Adrenal gland (tissue), 12 donors: ENCODE measurements around the gene THAP4. TPM values are rescaled to one million over a fixed set of nuclear protein-coding genes. Genes with fewer than 3 reads are reported as not detected.

Experiments
- DNase-seq, 7 donors: peaks; one replicate each; pipeline ENCODE4 v3.0.0-alpha.2; 2019 to 2020
- H3K27ac ChIP-seq, 5 donors: fragments of 200-600 bp; sonication (generic) in 4 of 5; 1 replicate in 3 of 5; 2 replicates in 2 of 5; pipeline versions ENCODE4 v1.5.1 to v1.8.0; 2016 to 2020; ENCODE audit warnings: mild to moderate bottlenecking in 1 of 5
- H3K27me3 ChIP-seq: fragments of 200-600 bp; 2 replicates; pipeline ENCODE4 v1.8.0; 2021
- H3K36me3 ChIP-seq, 2 donors: fragments of 200-600 bp; replicated peaks in 1 of 2; 1 replicate in 1 of 2; 2 replicates in 1 of 2; pipeline versions ENCODE4 v1.5.1 to v1.8.0; 2018 to 2022
- H3K4me1 ChIP-seq, 2 donors: fragments of 200-600 bp; replicated peaks in 1 of 2; 1 replicate in 1 of 2; 2 replicates in 1 of 2; pipeline versions ENCODE4 v1.5.1 to v1.8.0; 2018 to 2021
- H3K4me3 ChIP-seq, 4 donors: fragments of 200-600 bp; sonication (generic) in 3 of 4; one replicate each; pipeline ENCODE4 v1.5.1; 2016 to 2018
- H3K9me3 ChIP-seq, 3 donors: fragments of 200-600 bp; sonication (generic) in 1 of 3; replicated peaks in 1 of 3; 1 replicate in 2 of 3; 2 replicates in 1 of 3; pipeline versions ENCODE4 v1.5.1 to v1.8.0; 2016 to 2021
- CTCF ChIP-seq, 6 experiments: fragments of 450-650 bp in 4 of 6; fragments of 200-600 bp in 2 of 6; sonication (generic) in 1 of 6; IDR thresholded peaks; 1 replicate in 5 of 6; 2 replicates in 1 of 6; pipeline versions ENCODE4 v1.5.1 to v1.8.0; 2016 to 2021; ENCODE audit warnings: antibody characterized with exemption in 6 of 6, mild to moderate bottlenecking in 2 of 6, moderate library complexity in 1 of 6
- POLR2A ChIP-seq, 2 donors: fragments of 450-650 bp; IDR thresholded peaks; one replicate each; pipeline ENCODE4 v1.6.1; 2017; ENCODE audit warnings: antibody characterized with exemption in 2 of 2, mild to moderate bottlenecking in 2 of 2, moderate library complexity in 1 of 2
- WGBS, 4 donors: extraction: QIAGEN DNeasy Blood & Tissue Kit in 2 of 4; methylation state at CpG; one replicate each; pipeline versions ENCODE4 v1.1.5 to v1.1.7; 2013 to 2017; 5-methylcytosine and 5-hydroxymethylcytosine counted together
- intact Hi-C, 2 donors: fragments of 100-400 bp; cut with DNase I; formaldehyde crosslinking; loops; one replicate each; pipeline versions ENCODE4 v1.14.1 to v1.15.0; 2022 to 2023
- polyA plus RNA-seq, 3 donors: library from polyadenylated mRNA; stranded (reverse); fragments of 200-250 nt in 2 of 3; fragments of 350-450 nt in 1 of 3; fragmentation: Illumina TruSeq in 1 of 3; extraction: RNeasy Lipid Tissue Mini Kit (QIAGEN cat#74804) in 1 of 3; gene quantifications; one replicate each; pipeline ENCODE4 v1.2.3, GENCODE V29; 2013 to 2014
- total RNA-seq, 9 donors: library from RNA; depleted of rRNA in 4 of 9; stranded (reverse); fragments of >200 nt in 4 of 9; fragments of 120-200 nt in 1 of 9; fragmentation: NEBNext Ultra II Directional in 1 of 9; extraction: Animal tissue kit (Norgen Biotek cat#: 25700) in 1 of 9; gene quantifications; one replicate each; pipeline versions ENCODE4 v1.1.0 to v1.2.4, GENCODE V29; 2013 to 2023
- donor health status: healthy with polysubstance abuse.
- donor health status: Bipolar disorder and iron deficiency.
- donor health status: DM: yes; HTN: yes; CAD: no.
- donor health status: DM: no; HTN: no; CAD: no.
- donor health status: DM: no; HTN: no; CAD: no.
- donor health status: DM: yes; HTN: yes; CAD: no.

THAP4 gene
- total and polyA plus RNA-seq, 12 donors: 23.9 to 62.9 (median 41.1) TPM

- intact Hi-C loops: no loop called here
- peak overlapping the region in 1 of 5 donors; percentile 2 for H3K27ac ChIP-seq
These were observed 23.8 kb downstream of the THAP4 start for GRCh38 chr2:241613017-241613780.

GRCh38 chr2:241612156-241613016 is 24.6 kb downstream of the THAP4 start:
- Histone ChIP-seq H3K36me3 (no peaks in the 10 kb centered on the region), H3K9me3 (no peaks in the 10 kb centered on the region), H3K27ac (no peak overlapping the region), H3K4me1 (peaks cover 0 to 9% of the 10 kb centered on the region in 2 donors), H3K27me3 (no peaks in the 10 kb centered on the region), H3K4me3 (no peak overlapping the region)
- TF ChIP-seq POLR2A (IDR thresholded peaks at IDR 0.05) (no peak), CTCF (IDR thresholded peaks at IDR 0.05) (no peak)
- DNase-seq: no peak
- 92 to 94% (median 93%) methylated on average over 20 of the region's 20 CpGs for WGBS, 4 donors
- intact Hi-C loops: no loop called here

More at GRCh38 chr2:241613017-241613780, 23.8 kb downstream of the THAP4 start:
- Histone ChIP-seq H3K4me1 (peaks cover 0 to 9% of the 10 kb centered on the region in 2 donors), H3K36me3 (no peaks in the 10 kb centered on the region), H3K27me3 (no peaks in the 10 kb centered on the region), H3K9me3 (no peaks in the 10 kb centered on the region), H3K4me3 (no peak overlapping the region)
- 78 to 86% (median 86%) methylated on average over 15 of the region's 15 CpGs for WGBS, 4 donors
- no peak for DNase-seq
- TF ChIP-seq POLR2A (IDR thresholded peaks at IDR 0.05) (no peak), CTCF (IDR thresholded peaks at IDR 0.05) (no peak)

- Histone ChIP-seq H3K4me1 (peaks cover 0 to 9% of the 10 kb centered on the region in 2 donors), H3K9me3 (no peaks in the 10 kb centered on the region), H3K27ac (no peak overlapping the region), H3K36me3 (peaks cover 0 to 4% of the 10 kb centered on the region in 2 donors), H3K4me3 (no peak overlapping the region), H3K27me3 (no peaks in the 10 kb centered on the region)
- intact Hi-C loops: no loop called here
- DNase-seq: no peak
- 83 to 94% (median 92%) methylated on average over 7 to 13 of the region's 13 CpGs for WGBS, 4 donors
- TF ChIP-seq CTCF (IDR thresholded peaks at IDR 0.05) (no peak), POLR2A (IDR thresholded peaks at IDR 0.05) (no peak)
These were observed 25.9 kb downstream of the THAP4 start for GRCh38 chr2:241611062-241611461.
